NCI-H748 (cell line): ENCODE data around the gene IFRD2.

Experiments used
- DNase-seq: peaks from one replicate; lab custom pipeline; 2025; ENCODE audit not compliant: unreplicated experiment; lab: John Stamatoyannopoulos, UW

Gene IFRD2, protein sequence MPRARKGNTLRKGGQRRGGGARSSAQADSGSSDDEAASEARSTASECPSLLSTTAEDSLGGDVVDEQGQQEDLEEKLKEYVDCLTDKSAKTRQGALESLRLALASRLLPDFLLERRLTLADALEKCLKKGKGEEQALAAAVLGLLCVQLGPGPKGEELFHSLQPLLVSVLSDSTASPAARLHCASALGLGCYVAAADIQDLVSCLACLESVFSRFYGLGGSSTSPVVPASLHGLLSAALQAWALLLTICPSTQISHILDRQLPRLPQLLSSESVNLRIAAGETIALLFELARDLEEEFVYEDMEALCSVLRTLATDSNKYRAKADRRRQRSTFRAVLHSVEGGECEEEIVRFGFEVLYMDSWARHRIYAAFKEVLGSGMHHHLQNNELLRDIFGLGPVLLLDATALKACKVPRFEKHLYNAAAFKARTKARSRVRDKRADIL

DNA sequence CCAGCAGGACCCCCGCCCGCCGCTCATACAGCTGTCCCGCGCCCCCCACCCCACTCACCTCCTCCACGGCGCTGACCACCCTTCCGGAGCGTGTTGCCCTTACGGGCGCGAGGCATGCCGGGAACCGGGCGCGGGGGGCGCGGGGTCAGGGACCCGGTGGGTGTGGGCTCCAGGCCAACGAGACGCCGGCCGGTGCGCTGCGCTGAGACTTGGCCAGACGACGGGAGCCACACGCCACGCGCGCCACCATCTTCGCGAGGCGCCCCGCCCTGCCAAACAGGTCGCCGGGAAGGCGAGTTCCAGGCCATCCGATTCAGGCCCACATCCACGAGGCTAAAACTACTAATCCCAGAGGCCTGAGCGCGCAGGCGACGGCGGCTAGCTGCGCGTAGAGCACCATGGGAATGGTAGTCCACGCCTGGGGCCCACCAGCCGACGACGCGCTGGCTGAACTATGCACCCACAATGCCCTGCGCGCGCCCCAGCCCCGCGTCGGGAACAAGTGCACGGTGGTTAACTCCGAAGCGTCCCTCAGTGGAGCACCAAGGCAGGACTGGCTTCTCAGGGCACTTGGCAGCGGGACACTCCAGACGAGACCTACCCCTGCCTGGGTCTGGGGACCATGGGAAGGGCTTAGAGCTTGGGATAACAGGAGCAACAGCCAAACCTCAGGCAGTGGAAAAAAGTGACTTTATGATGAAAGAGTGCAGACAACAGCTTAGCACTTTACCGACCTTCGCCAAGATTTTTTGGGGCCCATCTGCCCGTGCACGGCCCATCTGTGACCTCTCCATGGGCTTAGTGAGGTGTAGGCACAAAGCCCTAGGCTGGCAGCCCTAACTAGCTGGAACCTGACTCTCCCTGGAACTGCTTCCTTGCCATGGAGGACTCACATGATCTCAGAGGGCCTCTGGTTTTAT lies at the start of gene IFRD2:
IFRD2 (minus strand) TSS at position 271 of the 920 bp plus-strand sequence; CDS start at position 116, 155 bp downstream.
- DNase-seq: peak; percentile 96

- no peak for DNase-seq
Observed at GRCh38 chr3:50341537-50341936, 49.3 kb upstream of the IFRD2 start.

GRCh38 chr3:50340448-50341329 lies 48.5 kb upstream of the IFRD2 start, which contains the start of gene RASSF1:
Gene RASSF1, minus strand, starts transcription at chr3:50340836. Its CDS starts 31 bp downstream, at chr3:50340805.
- DNase-seq: no peak

GRCh38 chr3:50340147-50340447 lies 47.9 kb upstream of the IFRD2 start:
- DNase-seq: no peak

- DNase-seq: no peak
Observed at GRCh38 chr3:50339485-50340146, 47.4 kb upstream of the IFRD2 start.

GRCh38 chr3:50338965-50339364 lies 46.7 kb upstream of the IFRD2 start:
- no peak for DNase-seq

DNA sequence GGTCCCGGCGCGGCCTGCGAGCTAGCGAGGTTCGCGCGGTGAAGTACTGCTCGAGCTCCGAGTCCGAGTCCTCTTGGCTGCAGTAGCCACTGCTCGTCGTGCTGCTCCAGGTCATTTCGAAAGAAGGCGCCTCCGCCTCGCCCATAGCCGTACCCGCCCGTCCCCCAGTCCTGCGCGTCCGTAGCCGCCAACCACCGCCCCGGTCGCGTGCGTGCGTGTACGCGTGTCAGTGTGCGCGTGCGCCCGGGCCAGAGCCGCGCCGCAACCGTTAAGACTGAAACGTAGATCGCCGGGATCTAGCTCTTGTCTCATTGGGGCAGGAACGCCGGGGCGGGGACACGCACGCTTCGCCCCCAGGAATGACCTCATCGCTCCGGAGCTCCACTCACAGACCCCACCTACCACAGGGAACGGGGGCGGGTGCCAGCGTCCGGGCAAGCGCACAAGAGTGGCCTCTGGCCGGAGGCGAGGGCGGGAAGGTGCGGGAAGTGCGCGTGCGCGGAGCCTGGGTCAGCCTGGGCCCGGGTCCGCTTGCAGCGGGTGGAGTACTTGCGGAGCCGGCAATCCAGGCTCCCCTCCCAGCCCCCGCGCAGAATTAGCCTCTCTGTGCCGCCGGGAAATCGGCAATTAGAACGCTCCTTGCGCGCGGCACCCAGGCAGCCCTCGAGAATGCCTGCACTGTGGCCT lies 45.1 kb upstream of the IFRD2 start:
- DNase-seq: peak; percentile 97

DNA sequence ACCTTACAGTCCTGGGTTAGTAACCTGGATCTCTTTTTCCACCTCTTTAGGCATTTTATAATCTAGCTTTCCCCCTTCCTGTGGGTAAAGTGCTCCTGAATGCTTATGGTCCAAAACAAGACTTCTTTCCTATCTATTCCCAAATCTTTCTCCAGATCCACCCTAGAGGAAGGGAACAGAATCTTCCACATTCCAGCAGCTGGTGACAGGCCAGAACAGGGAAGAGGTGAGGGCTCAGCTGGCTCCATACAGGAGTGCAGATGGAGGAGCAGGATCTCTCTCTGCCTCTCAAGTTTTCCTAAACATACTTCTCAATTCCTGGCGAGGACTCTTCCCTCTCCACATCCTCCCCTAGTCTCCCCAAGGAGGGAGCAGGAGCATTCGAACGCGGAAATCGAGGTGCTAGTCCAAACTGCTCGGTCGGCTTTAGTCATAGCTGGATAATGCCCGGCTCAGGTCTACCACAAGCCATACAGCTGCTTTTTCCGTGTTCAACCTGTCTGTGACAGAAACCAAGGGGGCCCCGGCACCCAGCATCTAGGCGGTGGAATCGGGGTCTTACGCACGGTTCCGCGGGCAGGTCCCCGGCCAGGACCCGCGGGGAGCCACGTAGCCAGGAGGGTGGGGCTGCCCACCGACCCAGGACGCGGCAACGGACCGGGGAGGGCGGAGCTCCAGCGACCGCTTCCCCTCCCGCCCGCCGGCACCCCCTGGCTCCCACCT lies 44.4 kb upstream of the IFRD2 start:
- DNase-seq: no peak

DNA sequence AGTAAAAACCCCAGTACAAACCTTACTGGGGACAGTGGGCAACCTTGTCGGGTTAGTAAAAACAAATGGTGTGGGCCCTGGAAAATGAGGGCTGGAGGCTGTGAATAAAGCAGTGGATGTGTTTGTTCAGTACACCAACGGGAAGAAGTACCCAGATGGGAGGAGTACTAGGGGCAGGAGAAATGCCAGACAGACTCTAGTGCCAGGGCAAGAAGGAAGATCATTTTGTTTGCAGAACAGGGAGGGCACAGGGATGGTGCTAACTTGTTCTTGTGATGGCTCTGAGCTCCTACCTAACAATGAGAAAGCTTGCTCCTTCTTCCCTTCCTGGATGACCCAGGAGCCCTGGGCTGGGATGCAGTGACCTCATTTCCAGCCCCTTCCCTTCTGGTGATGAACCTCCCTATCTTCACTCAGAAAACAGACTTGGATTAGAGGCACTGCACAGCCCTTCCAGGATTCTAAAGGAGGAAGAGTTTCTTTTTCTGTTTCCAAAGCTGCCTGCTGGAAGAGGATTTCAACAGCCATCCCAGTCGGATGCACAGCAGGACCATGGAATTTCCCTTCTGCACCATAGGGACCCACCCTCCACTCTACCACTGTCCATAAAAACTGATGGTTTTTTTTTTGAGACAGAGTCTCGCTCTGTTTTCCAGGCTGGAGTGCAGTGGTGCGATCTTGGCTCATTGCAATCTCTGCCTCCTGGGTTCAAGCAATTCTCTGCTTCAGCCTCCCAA lies 42.3 kb upstream of the IFRD2 start:
- DNase-seq: no peak

- no peak for DNase-seq
Observed at GRCh38 chr3:50333744-50334328, 41.6 kb upstream of the IFRD2 start.

DNA sequence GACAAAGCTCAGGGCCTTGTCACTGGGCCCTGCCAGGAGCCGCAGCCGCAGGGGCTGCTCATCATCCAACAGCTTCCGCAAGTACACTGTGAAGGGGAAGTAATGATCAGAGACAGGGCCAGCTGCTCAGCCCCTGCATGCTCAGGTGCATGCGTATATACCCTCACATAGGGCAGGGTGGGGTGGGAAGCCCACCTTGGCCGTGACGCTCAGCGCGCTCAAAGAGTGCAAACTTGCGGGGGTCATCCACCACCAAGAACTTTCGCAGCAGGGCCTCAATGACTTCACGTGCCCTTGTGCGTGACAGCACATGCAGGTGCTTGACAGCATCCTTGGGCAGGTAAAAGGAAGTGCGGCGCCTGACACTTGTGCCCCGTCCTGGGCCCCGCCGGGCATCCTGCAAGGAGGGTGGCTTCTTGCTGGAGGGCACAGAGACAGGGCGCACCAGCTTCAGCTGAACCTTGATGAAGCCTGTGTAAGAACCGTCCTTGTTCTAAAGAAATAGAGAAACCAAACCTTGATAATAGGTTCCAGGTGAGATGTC lies 39.2 kb upstream of the IFRD2 start:
- DNase-seq: no peak

- DNase-seq: no peak
Observed at GRCh38 chr3:50330330-50330729, 38.1 kb upstream of the IFRD2 start.

- DNase-seq: peak; percentile 96
Observed at GRCh38 chr3:50327943-50328691, 35.9 kb upstream of the IFRD2 start, which contains the start of gene TUSC2. Gene TUSC2, minus strand, starts transcription at chr3:50328223. Its CDS starts 124 bp downstream, at chr3:50328099.

DNA sequence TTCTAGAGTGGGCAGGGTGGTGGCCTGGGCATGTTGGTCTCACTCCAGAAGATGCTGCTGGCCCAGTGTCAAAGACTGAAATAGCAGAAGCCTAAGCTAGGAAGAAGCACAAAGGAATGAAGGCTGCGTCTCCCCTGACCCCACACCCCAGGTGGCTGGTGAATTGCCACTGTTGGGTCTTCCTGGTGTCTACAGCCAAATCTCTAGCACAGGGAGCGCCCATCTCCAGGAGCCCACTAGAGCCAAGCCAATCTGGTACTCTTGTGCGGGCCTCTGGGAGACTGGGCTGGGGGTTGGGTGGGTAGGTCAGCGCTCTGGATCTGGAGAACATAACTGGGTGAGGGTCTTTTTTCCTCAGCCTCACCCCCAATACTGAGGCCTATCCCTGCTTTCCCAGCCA lies 34.9 kb upstream of the IFRD2 start:
- no peak for DNase-seq

- DNase-seq: no peak
Observed at GRCh38 chr3:50326182-50326541, 33.9 kb upstream of the IFRD2 start.

GRCh38 chr3:50325497-50326181 lies 33.4 kb upstream of the IFRD2 start:
- no peak for DNase-seq

DNA sequence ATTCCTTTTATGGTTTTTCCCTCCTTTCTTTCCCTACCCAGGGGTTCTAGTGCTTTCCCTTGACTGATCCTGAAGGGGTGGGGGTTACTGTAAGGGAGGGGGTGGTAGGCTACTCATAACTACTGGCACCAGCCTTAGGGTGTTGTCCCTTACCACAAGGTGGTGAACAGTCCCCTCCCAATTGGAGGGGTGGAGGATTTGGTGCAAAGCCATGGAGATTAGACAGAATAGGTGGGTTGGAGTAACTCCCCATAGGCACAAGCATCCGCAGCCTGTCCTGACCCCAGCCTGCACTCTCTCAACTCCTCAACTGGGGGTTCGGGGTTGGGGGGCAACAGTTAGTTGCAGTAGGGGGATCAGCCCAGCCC lies 32.9 kb upstream of the IFRD2 start:
- no peak for DNase-seq
